IMR-90 (cell line): ENCODE results near the gene C12orf56. TPM values are rescaled to one million over a fixed set of nuclear protein-coding genes. Genes with fewer than 3 reads are reported as not detected.

ENCODE experiments used
- ATAC-seq: fragments of 200-7000 bp; cut with Tn5 transposase; 2 replicates; pipeline ENCODE4 v1.9.1; 2020; ENCODE audit warnings: low read depth, mild to moderate bottlenecking, moderate library complexity
- BruUV-seq: library from RNA; stranded (reverse); fragments of 400-500 nt; replicated peaks from 2 replicates; lab custom pipeline; 2021; lab: Mats Ljungman, UMichigan
- CTCF ChIA-PET: fragments of 300-600 bp; formaldehyde crosslinking; extraction: SDS; loops from one replicate; lab custom pipeline; 2021; ENCODE audit warnings: antibody characterized with exemption; lab: Yijun Ruan, JAX
- POLR2A ChIA-PET: fragments of 300-600 bp; sonication (Branson Sonifier 250); formaldehyde crosslinking; loops from one replicate; lab custom pipeline; 2022; ENCODE audit warnings: antibody characterized with exemption; ENCODE audit not compliant: unreplicated experiment; lab: Charles Lee
- DNase-seq: peaks from one replicate; pipeline ENCODE4 v3.0.0; 2013
- H2AFZ ChIP-seq: replicated peaks from 2 replicates; pipeline ENCODE3; 2013; ENCODE audit warnings: low read length, mild to moderate bottlenecking; ENCODE audit not compliant: poor library complexity
- H2AK5ac ChIP-seq: 2 replicates; pipeline ENCODE4 v1.6.1; 2013; ENCODE audit warnings: low read depth, low read length, inconsistent platforms
- H2AK9ac ChIP-seq: replicated peaks from 2 replicates; pipeline ENCODE3; 2013; ENCODE audit warnings: mild to moderate bottlenecking, low read depth, low read length, moderate library complexity; ENCODE audit not compliant: poor library complexity
- H2BK120ac ChIP-seq: 2 replicates; pipeline ENCODE4 v1.6.1; 2013; ENCODE audit warnings: low read depth, low read length, inconsistent platforms
- H2BK15ac ChIP-seq: 3 replicates; pipeline ENCODE4 v1.6.1; 2013; ENCODE audit warnings: low read depth, low read length, inconsistent platforms
- H2BK20ac ChIP-seq: 2 replicates; pipeline ENCODE4 v1.6.1; 2013; ENCODE audit warnings: low read depth, mild to moderate bottlenecking, inconsistent platforms, low read length, moderate library complexity
- H2BK5ac ChIP-seq: 2 replicates; pipeline ENCODE4 v1.6.1; 2013; ENCODE audit warnings: mild to moderate bottlenecking, low read depth, low read length, inconsistent platforms; ENCODE audit not compliant: poor library complexity, severe bottlenecking
- H3K14ac ChIP-seq: replicated peaks from 2 replicates; pipeline ENCODE4 v1.6.1; 2013; ENCODE audit warnings: low read depth, low read length, inconsistent platforms
- H3K18ac ChIP-seq: 2 replicates; pipeline ENCODE4 v1.6.1; 2013; ENCODE audit warnings: low read depth, low read length, control low read depth
- H3K23ac ChIP-seq: 2 replicates; pipeline ENCODE4 v1.6.1; 2013; ENCODE audit warnings: low read depth, low read length, inconsistent platforms
- H3K27ac ChIP-seq: 2 replicates; pipeline ENCODE4 v1.5.1; 2013; ENCODE audit warnings: mild to moderate bottlenecking, control low read depth, low read length; ENCODE audit not compliant: insufficient read depth
- H3K27me3 ChIP-seq: 2 replicates; pipeline ENCODE4 v1.6.1; 2013; ENCODE audit warnings: low read length; ENCODE audit not compliant: control insufficient read depth, insufficient read depth
- H3K36me3 ChIP-seq: 2 replicates; pipeline ENCODE4 v1.6.1; 2013; ENCODE audit warnings: low read length, mixed read lengths; ENCODE audit not compliant: control insufficient read depth, insufficient read depth
- H3K4ac ChIP-seq: 2 replicates; pipeline ENCODE4 v1.6.1; 2013; ENCODE audit warnings: low read depth, low read length, inconsistent platforms
- H3K4me1 ChIP-seq: 2 replicates; pipeline ENCODE4 v1.6.1; 2013; ENCODE audit warnings: low read length, mixed read lengths; ENCODE audit not compliant: control insufficient read depth, insufficient read depth
- H3K4me2 ChIP-seq: 2 replicates; pipeline ENCODE4 v1.6.1; 2013; ENCODE audit warnings: low read depth, mild to moderate bottlenecking, control low read depth, low read length, moderate library complexity
- H3K4me3 ChIP-seq: 2 replicates; pipeline ENCODE4 v1.5.1; 2013; ENCODE audit warnings: low read depth, mild to moderate bottlenecking, control low read depth, low read length, moderate library complexity; ENCODE audit not compliant: insufficient read depth
- H3K56ac ChIP-seq: 2 replicates; pipeline ENCODE4 v1.6.1; 2013; ENCODE audit warnings: low read length, inconsistent platforms; ENCODE audit not compliant: insufficient read depth; ENCODE audit errors: extremely low read depth
- H3K79me1 ChIP-seq, 2 experiments: 2 replicates each; pipeline ENCODE4 v1.6.1; 2013; ENCODE audit warnings: low read length in 2 of 2, inconsistent platforms in 1 of 2, low read depth in 1 of 2
- H3K9ac ChIP-seq: 2 replicates; pipeline ENCODE4 v1.6.1; 2013; ENCODE audit warnings: low read depth, low read length, control low read depth
- H3K9me1 ChIP-seq: 2 replicates; pipeline ENCODE4 v1.6.1; 2013; ENCODE audit warnings: low read length, inconsistent platforms; ENCODE audit not compliant: insufficient read depth
- H3K9me3 ChIP-seq: 2 replicates; pipeline ENCODE4 v1.6.1; 2013; ENCODE audit warnings: low read length; ENCODE audit not compliant: control insufficient read depth, insufficient read depth
- H4K20me1 ChIP-seq: 2 replicates; pipeline ENCODE4 v1.6.1; 2013; ENCODE audit warnings: low read length, inconsistent platforms; ENCODE audit not compliant: insufficient read depth
- H4K5ac ChIP-seq: 2 replicates; pipeline ENCODE4 v1.6.1; 2013; ENCODE audit warnings: mild to moderate bottlenecking, low read depth, low read length, control low read depth
- H4K8ac ChIP-seq, 2 experiments: 2 replicates each; pipeline ENCODE4 v1.6.1; 2013; ENCODE audit warnings: low read depth in 2 of 2, low read length in 2 of 2, control low read depth in 1 of 2, inconsistent platforms in 1 of 2
- H4K91ac ChIP-seq: 2 replicates; pipeline ENCODE4 v1.6.1; 2013; ENCODE audit warnings: low read depth, low read length, inconsistent platforms; ENCODE audit not compliant: insufficient read depth
- CEBPB ChIP-seq: IDR thresholded peaks from 2 replicates; pipeline ENCODE4 v1.6.1; 2012; ENCODE audit warnings: low read depth, low read length, improper control_type of control experiment
- CHD1 ChIP-seq: IDR thresholded peaks from 2 replicates; pipeline ENCODE4 v1.6.1; 2012; ENCODE audit warnings: low read depth, low read length, improper control_type of control experiment
- CTCF ChIP-seq: conservative IDR thresholded peaks from 2 replicates; pipeline ENCODE4 v1.5.1; 2012; ENCODE audit warnings: mild to moderate bottlenecking, low read depth, low read length, improper control_type of control experiment
- ELK1 ChIP-seq: fragments of 150-350 bp; IDR thresholded peaks from 2 replicates; pipeline ENCODE4 v1.6.1; 2016; ENCODE audit warnings: low read depth, mild to moderate bottlenecking, low read length, moderate library complexity, borderline replicate concordance
- FOS ChIP-seq: fragments of 150-350 bp; IDR thresholded peaks from 2 replicates; pipeline ENCODE4 v1.6.1; 2016; ENCODE audit warnings: low read depth, low read length
- MAFK ChIP-seq: IDR thresholded peaks from 2 replicates; pipeline ENCODE4 v1.6.1; 2012; ENCODE audit warnings: low read depth, low read length, improper control_type of control experiment
- MAZ ChIP-seq: IDR thresholded peaks from 2 replicates; pipeline ENCODE4 v1.6.1; 2012; ENCODE audit warnings: low read depth, mild to moderate bottlenecking, low read length, improper control_type of control experiment, moderate library complexity, borderline replicate concordance
- MXI1 ChIP-seq: IDR thresholded peaks from 2 replicates; pipeline ENCODE4 v1.6.1; 2012; ENCODE audit warnings: low read depth, mild to moderate bottlenecking, low read length, moderate library complexity, borderline replicate concordance
- NFE2L2 ChIP-seq: fragments of 150-350 bp; IDR thresholded peaks from 2 replicates; pipeline ENCODE4 v1.6.1; 2016; ENCODE audit warnings: low read depth, mild to moderate bottlenecking, low read length
- POLR2A ChIP-seq: IDR thresholded peaks from 2 replicates; pipeline ENCODE4 v1.6.1; 2012; ENCODE audit warnings: mild to moderate bottlenecking, low read depth, low read length
- RCOR1 ChIP-seq: IDR thresholded peaks from 2 replicates; pipeline ENCODE4 v1.6.1; 2012; ENCODE audit warnings: mild to moderate bottlenecking, low read length, improper control_type of control experiment; ENCODE audit not compliant: insufficient replicate concordance
- SMC3 ChIP-seq: fragments of 150-350 bp; IDR thresholded peaks from 2 replicates; pipeline ENCODE4 v1.6.1; 2016; ENCODE audit warnings: low read depth, mild to moderate bottlenecking, antibody characterized with exemption, low read length, moderate library complexity
- USF2 ChIP-seq: fragments of 150-350 bp; IDR thresholded peaks from 2 replicates; pipeline ENCODE4 v1.6.1; 2017; ENCODE audit warnings: mild to moderate bottlenecking, antibody characterized with exemption, low read length, low read depth
- WGBS, 2 experiments: methylation state at CpG; one replicate each; pipeline versions ENCODE4 v1.1.5 to v1.1.7; 2013; ENCODE audit warnings: missing lambda C conversion rate in 2 of 2; ENCODE audit not compliant: insufficient read length in 1 of 2; ENCODE audit errors: extremely low coverage in 2 of 2; 5-methylcytosine and 5-hydroxymethylcytosine counted together
- dilution Hi-C: fragments of 300-500 bp; cut with HindIII; formaldehyde crosslinking; loops from one replicate; pipeline ENCODE4 v1.14.3; 2018; ENCODE audit warnings: low sequenced_read_pairs; ENCODE audit not compliant: unreplicated experiment
- in situ Hi-C: fragments of 300-500 bp; cut with MboI; formaldehyde crosslinking; loops from 3 replicates; pipeline ENCODE4 v1.14.3; 2019; ENCODE audit warnings: low sequenced_read_pairs, inconsistent platforms, mixed read lengths
- intact Hi-C: fragments of 100-400 bp; cut with micrococcal nuclease; formaldehyde crosslinking; loops from 2 replicates; pipeline ENCODE4 v1.10.0; 2022
- polyA plus RNA-seq, 3 experiments: library from polyadenylated mRNA; depleted of rRNA; stranded (reverse); fragments of >200 nt; gene quantifications; 2 replicates each; pipeline ENCODE4 v1.2.3, GENCODE V29; 2012; ENCODE audit warnings: low replicate concordance in 1 of 3
- total RNA-seq: library from RNA; depleted of rRNA; stranded (reverse); fragments of >200 nt; gene quantifications from 2 replicates; pipeline ENCODE4 v1.2.3, GENCODE V29; 2012

C12orf56 gene
- total and polyA plus RNA-seq, 2 of the 4 experiments (the other 2 are of a cell fraction): 0.09 TPM; not detected in 1

GRCh38 chr12:64403707-64404469 is 13.3 kb upstream of the C12orf56 start, which contains the start of gene XPOT:
Gene XPOT (plus strand): TSS chr12:64404392. CDS start chr12:64410036, 5,644 bp downstream.
- in situ Hi-C loops: no loop called here
- CTCF ChIA-PET: no interaction called here
- BruUV-seq: TSS peak; percentile 86
- TF ChIP-seq MAFK (peak; percentile 71), RCOR1 (no peak), SMC3 (no peak), USF2 (peak; percentile 62), NFE2L2 (no peak), CEBPB (no peak), MAZ (peak; percentile 55; the same call in 1 of the 2 replicates), MXI1 (peak; percentile 91), FOS (no peak), POLR2A (0 out of 2 replicates have a peak, but pooled peaks have one; percentile 13), ELK1 (0 out of 2 replicates have a peak, but pooled peaks have one; percentile 16), CHD1 (no peak), CTCF (no peak)

More at GRCh38 chr12:64403707-64404469, 13.3 kb upstream of the C12orf56 start, which contains the start of gene XPOT:
- H3K79me1 ChIP-seq: peaks cover 13 to 35% of the 10 kb centered on the region in 2 experiments; a peak in 3 of 4 replicates
- dilution Hi-C loops: no loop called here
- H2BK120ac ChIP-seq: peak within 1 kb of the TSS; percentile 85
- peak; percentile 90 for ATAC-seq
- H3K18ac ChIP-seq: peak within 1 kb of the TSS; percentile 97
- H3K4me3 ChIP-seq: peak within 1 kb of the TSS; percentile 77
- peak within 1 kb of the TSS; percentile 100 for H3K4ac ChIP-seq
- peak; percentile 98 for DNase-seq
- peak within 1 kb of the TSS; percentile 48; the same call in 1 of the 2 replicates for H2BK20ac ChIP-seq
- H3K36me3 ChIP-seq: no peaks in the 10 kb centered on the region
- peak within 1 kb of the TSS; percentile 96 for H4K5ac ChIP-seq
- peak within 1 kb of the TSS; percentile 98 for H3K4me2 ChIP-seq
- H3K27me3 ChIP-seq: no peaks in the 10 kb centered on the region
- intact Hi-C loops: loop anchor here (5.0 kb wide), 1 partner anchor 217 kb away; no protein-coding TSS in a partner anchor
- peak within 1 kb of the TSS; percentile 88 to 100 for H4K8ac ChIP-seq
- H3K56ac ChIP-seq: peak within 1 kb of the TSS; percentile 100
- peak within 1 kb of the TSS; percentile 100 for H3K14ac ChIP-seq
- peak within 1 kb of the TSS; percentile 79 for H2AK5ac ChIP-seq
- peak within 1 kb of the TSS; percentile 90 for H2BK15ac ChIP-seq
- peak within 1 kb of the TSS; percentile 98 for H4K91ac ChIP-seq
- peaks cover 4% of the 10 kb centered on the region for H3K9me1 ChIP-seq
- peaks cover 16% of the 10 kb centered on the region; the same call in 1 of the 2 replicates for H4K20me1 ChIP-seq
- no peaks in the 10 kb centered on the region for H3K9me3 ChIP-seq
- H3K27ac ChIP-seq: peak within 1 kb of the TSS; percentile 97
- POLR2A ChIA-PET: interaction anchor here (0.6 kb wide), 1 partner anchor 317 kb away, joined by 4 read pairs; no protein-coding TSS in a partner anchor
- H3K4me1 ChIP-seq: peaks cover 5% of the 10 kb centered on the region
- peak within 1 kb of the TSS; percentile 100 for H3K23ac ChIP-seq
- peak within 1 kb of the TSS; percentile 99 for H3K9ac ChIP-seq
- H2AFZ ChIP-seq: peak within 1 kb of the TSS; percentile 99
- H2AK9ac ChIP-seq: peak within 1 kb of the TSS; percentile 100
- peak within 1 kb of the TSS; percentile 95 for H2BK5ac ChIP-seq
- WGBS, 2 experiments: 13% methylated on average over 38 of the region's 60 CpGs; no CpG with 5 or more reads in 1 of the 2 experiments
